ENCODE measurements around the gene TMEM178B. TPM values are rescaled to one million over a fixed set of nuclear protein-coding genes. Genes with fewer than 3 reads are reported as not detected.

TMEM178B gene
- total and polyA plus RNA-seq, 2 of the 4 experiments (the other 2 are of a cell fraction), result under 0.01 to 0.05 TPM

DNA sequence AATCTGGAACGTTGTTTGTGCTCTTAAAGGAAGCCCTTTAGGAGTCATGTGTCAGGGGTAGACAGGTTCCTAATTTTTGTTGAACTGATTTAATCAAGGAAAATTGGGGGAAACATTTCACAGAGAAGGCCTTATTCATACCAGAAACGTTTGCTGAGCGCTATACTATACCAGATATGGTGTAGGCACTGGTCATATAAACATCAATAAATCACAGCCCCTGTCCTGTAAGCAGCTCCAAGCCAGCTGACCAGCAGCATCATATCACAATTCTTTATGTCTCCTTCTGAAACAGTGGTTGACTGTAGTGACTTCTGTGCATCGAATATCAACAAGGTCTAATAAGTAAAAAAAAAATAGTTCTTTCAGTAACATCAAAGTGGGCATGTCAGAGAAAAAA, 1.1 kb downstream of the TMEM178B start:
- no peak overlapping the region for H3K18ac ChIP-seq (ENCODE audit: low read depth, low read length)
- H3K14ac ChIP-seq (replicated peaks; ENCODE audit: low read depth, low read length), result no peak overlapping the region
- no peak overlapping the region for H2BK15ac ChIP-seq (ENCODE audit: low read depth, low read length)
- CTCF ChIA-PET, result no interaction called here
- H3K9ac ChIP-seq (ENCODE audit: low read depth, low read length), result no peak overlapping the region
- H4K20me1 ChIP-seq (ENCODE audit: insufficient read depth, low read length), result no peaks in the 10 kb centered on the region
- H3K4me1 ChIP-seq (ENCODE audit: control insufficient read depth, insufficient read depth, low read length), result peaks cover 1% of the 10 kb centered on the region; the same call in 1 of the 2 replicates
- TF ChIP-seq SMC3 (IDR thresholded peaks at IDR 0.05; ENCODE audit: low read depth, low read length), result no peak
- TF ChIP-seq BHLHE40 (IDR thresholded peaks at IDR 0.05; ENCODE audit: low read depth, low read length), result no peak
- no peak for TF ChIP-seq POLR2A (IDR thresholded peaks at IDR 0.05; ENCODE audit: low read depth, low read length)
- H3K9me1 ChIP-seq (ENCODE audit: insufficient read depth, low read length), result no peaks in the 10 kb centered on the region
- H3K79me1 ChIP-seq (ENCODE audit: low read depth in 1 of 2, low read length in 2 of 2), result no peaks in the 10 kb centered on the region
- no peak overlapping the region for H4K91ac ChIP-seq (ENCODE audit: insufficient read depth, low read depth, low read length)
- no peak overlapping the region for H3K23ac ChIP-seq (ENCODE audit: low read depth, low read length)
- no peak overlapping the region for H3K4ac ChIP-seq (ENCODE audit: low read depth, low read length)
- ATAC-seq (ENCODE audit: low read depth), result no peak
- POLR2A ChIA-PET (ENCODE audit: unreplicated experiment), result no interaction called here
- H2BK120ac ChIP-seq (ENCODE audit: low read depth, low read length), result no peak overlapping the region
- H3K27ac ChIP-seq (ENCODE audit: insufficient read depth, low read length), result no peak overlapping the region
- H3K56ac ChIP-seq (ENCODE audit: extremely low read depth, insufficient read depth, low read length), result no peak overlapping the region
- H2AK9ac ChIP-seq (replicated peaks; ENCODE audit: low read depth, low read length, poor library complexity), result no peak overlapping the region
- H2AFZ ChIP-seq (replicated peaks; ENCODE audit: low read length, poor library complexity), result no peak overlapping the region
- intact Hi-C loops (cut with micrococcal nuclease) (loop anchor here (10.0 kb wide), 1 partner anchor 580 kb away; no protein-coding TSS in a partner anchor), in situ Hi-C loops (cut with MboI; ENCODE audit: low sequenced_read_pairs) (no loop called here), dilution Hi-C loops (cut with HindIII; ENCODE audit: low sequenced_read_pairs, unreplicated experiment) (no loop called here)
- no peak overlapping the region for H2BK5ac ChIP-seq (ENCODE audit: low read depth, low read length, poor library complexity, severe bottlenecking)
- H3K36me3 ChIP-seq (ENCODE audit: control insufficient read depth, insufficient read depth, low read length), result no peaks in the 10 kb centered on the region
- peaks cover 43% of the 10 kb centered on the region for H3K27me3 ChIP-seq (ENCODE audit: control insufficient read depth, insufficient read depth, low read length)
- no CpG with 5 or more reads among the region's 4 CpGs for WGBS, 2 experiments (ENCODE audit: extremely low coverage in 2 of 2, insufficient read length in 1 of 2)
- no peak for DNase-seq
- H4K5ac ChIP-seq (ENCODE audit: low read depth, low read length), result no peak overlapping the region
- BruUV-seq (replicated peaks), result no TSS peak
- H3K4me2 ChIP-seq (ENCODE audit: low read depth, low read length), result peak overlapping the region; percentile 82; the same call in 1 of the 2 replicates
- H3K4me3 ChIP-seq (ENCODE audit: insufficient read depth, low read depth, low read length), result peak overlapping the region; percentile 47; the same call in 1 of the 2 replicates
- no peaks in the 10 kb centered on the region for H3K9me3 ChIP-seq (ENCODE audit: control insufficient read depth, insufficient read depth, low read length)
- no peak overlapping the region for H4K8ac ChIP-seq (ENCODE audit: low read depth in 2 of 2, low read length in 2 of 2)
- no peak overlapping the region for H2BK20ac ChIP-seq (ENCODE audit: low read depth, low read length)
- no peak overlapping the region for H2AK5ac ChIP-seq (ENCODE audit: low read depth, low read length)

All from IMR-90 (cell line).